GM12878 (cell line): Measurements from ENCODE around the gene LIN7A. TPM values are rescaled to one million over a fixed set of nuclear protein-coding genes. Genes with fewer than 3 reads are reported as not detected.

Experiments
- ATAC-seq: fragments of 200-7000 bp; cut with Tn5 transposase; 3 replicates; pipeline ENCODE4 v1.9.1; 2020; ENCODE audit warnings: mild to moderate bottlenecking, moderate library complexity
- BruUV-seq: library from RNA; stranded (reverse); fragments of 400-500 nt; replicated peaks from 2 replicates; lab custom pipeline; 2021; lab: Mats Ljungman, UMichigan
- CTCF ChIA-PET: fragments of 300-600 bp; sonication (Branson Sonifier 250); formaldehyde crosslinking; extraction: SDS; loops from one replicate; lab custom pipeline; 2021; ENCODE audit warnings: inconsistent platforms; lab: Yijun Ruan, JAX
- POLR2A ChIA-PET: fragments of 350-600 bp; formaldehyde crosslinking; extraction: SDS; loops from one replicate; lab custom pipeline; 2021; ENCODE audit warnings: inconsistent platforms; lab: Charles Lee
- RAD21 ChIA-PET: fragments of 300-600 bp; sonication (Branson Sonifier 250); formaldehyde crosslinking; loops from one replicate; lab custom pipeline; 2023; ENCODE audit warnings: antibody characterized with exemption; ENCODE audit not compliant: unreplicated experiment; lab: Charles Lee
- SMC1A ChIA-PET: fragments of 300-600 bp; sonication (Branson Sonifier 250); formaldehyde crosslinking; loops from one replicate; lab custom pipeline; 2023; ENCODE audit not compliant: unreplicated experiment, uncharacterized antibody; lab: Charles Lee
- DNase-seq: peaks from one replicate; pipeline ENCODE4 v3.0.0-alpha.2; 2011; ENCODE audit warnings: low read depth, low spot score
- FAIRE-seq: peaks from 3 replicates; lab custom pipeline; 2011; peaks lifted over from hg19 to GRCh38; lab: Jason Lieb, UNC
- H2AFZ ChIP-seq: 2 replicates; pipeline ENCODE4 v1.6.0; 2011; ENCODE audit warnings: low read depth, low read length, control low read depth; ENCODE audit not compliant: control insufficient read depth
- H3K27ac ChIP-seq: 2 replicates; pipeline ENCODE4 v1.5.1; 2011; ENCODE audit warnings: control low read depth; ENCODE audit not compliant: control insufficient read depth, insufficient read depth
- H3K27me3 ChIP-seq, 2 experiments: replicated peaks in 1 of 2; 2 replicates each; pipeline versions ENCODE4 v1.6.0 to v1.6.1; 2011; ENCODE audit warnings: low read length in 1 of 2; ENCODE audit not compliant: control insufficient read depth in 2 of 2, insufficient read depth in 2 of 2
- H3K36me3 ChIP-seq, 2 experiments: 2 replicates each; pipeline ENCODE4 v1.5.1; 2011; ENCODE audit warnings: low read length in 1 of 2; ENCODE audit not compliant: control insufficient read depth in 2 of 2, insufficient read depth in 2 of 2
- H3K4me1 ChIP-seq: 2 replicates; pipeline ENCODE4 v1.6.1; 2011; ENCODE audit warnings: mild to moderate bottlenecking, low read length, moderate library complexity, mixed read lengths; ENCODE audit not compliant: control insufficient read depth, insufficient read depth
- H3K4me2 ChIP-seq: 2 replicates; pipeline ENCODE4 v1.6.0; 2011; ENCODE audit warnings: control low read depth; ENCODE audit not compliant: control insufficient read depth, insufficient read depth
- H3K4me3 ChIP-seq: fragments of 200-600 bp; sonication (generic); 2 replicates; pipeline ENCODE4 v1.5.1; 2016
- H3K79me2 ChIP-seq: 2 replicates; pipeline ENCODE4 v1.6.0; 2011; ENCODE audit warnings: low read length; ENCODE audit not compliant: control insufficient read depth, insufficient read depth
- H3K9ac ChIP-seq: 2 replicates; pipeline ENCODE4 v1.8.0; 2011; ENCODE audit warnings: low read length, control low read depth, mixed read lengths; ENCODE audit not compliant: control insufficient read depth, insufficient read depth
- H3K9me3 ChIP-seq: replicated peaks from 3 replicates; pipeline ENCODE4 v1.5.1; 2011; ENCODE audit warnings: mild to moderate bottlenecking, low read length; ENCODE audit not compliant: control insufficient read depth, insufficient read depth
- H4K20me1 ChIP-seq: 2 replicates; pipeline ENCODE4 v1.6.0; 2011; ENCODE audit not compliant: control insufficient read depth, insufficient read depth
- BCL11A ChIP-seq: IDR thresholded peaks from 2 replicates; pipeline ENCODE4 v1.6.1; 2011; ENCODE audit warnings: low read depth, low read length
- FOXM1 ChIP-seq: IDR thresholded peaks from 2 replicates; pipeline ENCODE4 v1.6.1; 2012; ENCODE audit warnings: low read depth, mild to moderate bottlenecking, inconsistent platforms, low read length, moderate library complexity
- KDM1A ChIP-seq: fragments of 200-600 bp; sonication (generic); IDR thresholded peaks from 2 replicates; pipeline ENCODE4 v1.6.1; 2016; ENCODE audit warnings: borderline replicate concordance
- MYC ChIP-seq: IDR thresholded peaks from 2 replicates; pipeline ENCODE4 v1.6.1; 2011; ENCODE audit warnings: mild to moderate bottlenecking, low read length, moderate library complexity, inconsistent platforms; ENCODE audit not compliant: insufficient read depth, insufficient replicate concordance, insufficient read length, severe bottlenecking
- NR2C1 ChIP-seq: fragments of 450-650 bp; IDR thresholded peaks from 2 replicates; pipeline ENCODE4 v1.6.1; 2017; ENCODE audit warnings: antibody characterized with exemption, mild to moderate bottlenecking, moderate library complexity
- SIX5 ChIP-seq: IDR thresholded peaks from 2 replicates; pipeline ENCODE4 v1.6.1; 2011; ENCODE audit warnings: mild to moderate bottlenecking, low read depth, low read length, moderate library complexity; ENCODE audit not compliant: severe bottlenecking
- SUZ12 ChIP-seq: fragments of 200-600 bp; sonication (generic); IDR thresholded peaks from one replicate; pipeline ENCODE4 v1.6.1; 2018; ENCODE audit warnings: antibody characterized with exemption, mild to moderate bottlenecking; ENCODE audit not compliant: unreplicated experiment
- TCF7 ChIP-seq: IDR thresholded peaks from 2 replicates; pipeline ENCODE4 v1.6.1; 2014; ENCODE audit warnings: antibody characterized with exemption, borderline replicate concordance
- WGBS: methylation state at CpG from one replicate; pipeline ENCODE4 v1.1.6; 2016; ENCODE audit warnings: low lambda C conversion rate; ENCODE audit not compliant: insufficient replicate concordance, insufficient coverage; ENCODE audit errors: missing lambda C conversion rate; 5-methylcytosine and 5-hydroxymethylcytosine counted together
- in situ Hi-C: fragments of 300-500 bp; cut with MboI; formaldehyde crosslinking; loops from 9 replicates; pipeline ENCODE4 v1.14.3; 2018; ENCODE audit warnings: mixed read lengths
- intact Hi-C: fragments of 100-400 bp; cut with micrococcal nuclease; formaldehyde crosslinking; loops from one replicate; pipeline ENCODE4 v1.14.2; 2022; ENCODE audit not compliant: unreplicated experiment
- polyA plus RNA-seq, 11 experiments: library from polyadenylated mRNA; depleted of rRNA in 4 of 11; unstranded in 6 of 11; stranded (reverse) in 5 of 11; fragments of >200 nt; fragmentation: Nextera tagmentation in 4 of 11; fragmentation: Illumina TruSeq in 1 of 11; extraction: Ambion mirVana in 4 of 11; extraction: Trizol in 1 of 11; gene quantifications; 1 replicate in 1 of 11; 2 replicates in 10 of 11; pipeline versions ENCODE4 v1.2.1 to v1.2.3, GENCODE V29; 2011 to 2016; ENCODE audit warnings: inconsistent platforms in 2 of 11, missing spikeins in 2 of 11, low read depth in 1 of 11
- total RNA-seq, 4 experiments: library from RNA; depleted of rRNA in 3 of 4; stranded (reverse); fragments of >200 nt in 3 of 4; fragmentation: Illumina TruSeq in 1 of 4; extraction: Trizol in 1 of 4; gene quantifications; 2 replicates each; pipeline versions ENCODE4 v1.2.1 to v1.2.3, GENCODE V29; 2013 to 2021
- TF ChIP-seq, protein P1 (sequence below): IDR thresholded peaks from 2 replicates; pipeline ENCODE4 v1.6.1; 2011; ENCODE audit warnings: borderline replicate concordance, low read depth, mild to moderate bottlenecking, moderate library complexity, low read length; ENCODE audit not compliant: insufficient read depth, poor library complexity, severe bottlenecking
- TF ChIP-seq, protein P2 (sequence below): IDR thresholded peaks from 2 replicates; pipeline ENCODE4 v1.6.1; 2012; ENCODE audit warnings: low read depth, low read length, improper control_type of control experiment
- TF ChIP-seq, protein P3 (sequence below): fragments of 450-650 bp; IDR thresholded peaks from 2 replicates; pipeline ENCODE4 v1.6.1; 2017; ENCODE audit warnings: low read depth, mild to moderate bottlenecking, moderate library complexity
- TF ChIP-seq, protein P4 (sequence below): fragments of 450-650 bp; IDR thresholded peaks from 2 replicates; pipeline ENCODE4 v1.6.1; 2017; ENCODE audit warnings: borderline replicate concordance

The LIN7A gene
- total and polyA plus RNA-seq, 10 of the 15 experiments (the other 5 are each of a cell fraction or from before 2014, with no cell fraction given), result 0.04 to 0.93 (median 0.35) TPM; not detected in 1

DNA sequence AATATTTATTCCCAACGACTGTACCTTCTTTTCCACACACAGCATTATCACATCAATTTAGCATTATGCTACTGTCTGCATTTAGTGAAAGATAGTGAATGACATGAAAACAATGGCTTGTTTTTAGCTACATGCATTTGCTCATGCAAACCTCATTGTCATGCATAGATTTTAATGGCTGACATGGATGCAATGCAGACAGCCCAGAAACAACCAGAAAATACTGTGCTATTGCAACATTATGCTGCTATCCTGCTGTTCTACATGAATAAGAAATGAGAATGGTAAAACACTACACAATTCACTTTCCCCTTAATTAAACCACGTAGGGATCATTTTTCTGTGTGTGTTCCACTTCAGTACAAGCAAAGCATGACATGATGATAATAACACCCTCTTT is 90.8 kb downstream of the LIN7A start:
- in situ Hi-C loops, result no loop called here
- no peaks in the 10 kb centered on the region for H3K27me3 ChIP-seq
- 64% methylated on average over 2 of the region's 2 CpGs for WGBS
- H3K4me3 ChIP-seq, result no peak overlapping the region
- no peak overlapping the region for H2AFZ ChIP-seq
- no peak for TF ChIP-seq TCF7
- TF ChIP-seq, all 136 proteins: peak for 0
- intact Hi-C loops, result no loop called here
- FAIRE-seq, result no peak
- DNase-seq, result no peak
- ChIA-PET RAD21 (no interaction called here), POLR2A (no interaction called here), SMC1A (interaction anchor here (0.6 kb wide), 1 partner anchor 79 kb away, joined by 3 read pairs; no protein-coding TSS in a partner anchor), CTCF (interaction anchor here (1.0 to 1.2 kb wide), 3 partner anchors 7 to 167 kb away, joined by 3 to 5 read pairs (median 3); no protein-coding TSS in a partner anchor)
- ATAC-seq, result no peak
- Histone ChIP-seq H3K4me2 (no peak overlapping the region), H3K4me1 (no peaks in the 10 kb centered on the region), H3K79me2 (no peaks in the 10 kb centered on the region), H3K9me3 (no peaks in the 10 kb centered on the region), H4K20me1 (no peaks in the 10 kb centered on the region), H3K36me3 (no peaks in the 10 kb centered on the region), H3K27ac (no peak overlapping the region), H3K9ac (no peak overlapping the region)
- no TSS peak for BruUV-seq

DNA sequence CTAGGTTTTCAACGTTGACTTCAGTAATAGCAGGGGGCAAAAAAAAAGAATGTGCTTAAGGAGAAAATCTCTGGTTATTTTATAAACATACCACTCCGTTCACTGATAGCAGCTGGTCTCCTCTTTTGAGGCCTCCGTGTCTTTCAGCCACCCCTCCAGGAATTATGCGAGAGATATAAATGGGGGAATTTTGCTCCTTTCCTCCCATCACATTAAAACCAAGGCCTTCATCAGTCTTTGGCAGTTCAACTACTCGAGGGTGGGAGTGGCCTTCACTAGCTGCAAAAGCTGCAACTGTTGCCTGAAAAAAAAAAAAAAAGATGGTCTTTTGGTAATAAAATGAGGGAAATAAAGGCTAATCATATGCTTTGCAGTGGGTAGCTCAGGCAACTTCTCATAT is 92.1 kb downstream of the LIN7A start:
- 53% methylated on average over 5 of the region's 5 CpGs for WGBS
- SMC1A ChIA-PET, result interaction anchor here (0.6 to 1.3 kb wide), 6 partner anchors 13 to 101 kb away, joined by 3 to 6 read pairs (median 3); no protein-coding TSS in a partner anchor
- ATAC-seq, result no peak

More for the DNA sequence above, 92.1 kb downstream of the LIN7A start:
- intact Hi-C loops (no loop called here), in situ Hi-C loops (no loop called here)
- CTCF ChIA-PET, result interaction anchor here (0.6 to 1.4 kb wide), 4 partner anchors 8 to 710 kb away, joined by 3 to 5 read pairs (median 3); no protein-coding TSS in a partner anchor
- H3K27ac ChIP-seq, result no peak overlapping the region
- no peak overlapping the region for H3K9ac ChIP-seq
- H4K20me1 ChIP-seq, result no peaks in the 10 kb centered on the region
- no peak overlapping the region for H3K4me3 ChIP-seq
- BruUV-seq, result no TSS peak
- H3K4me2 ChIP-seq, result no peak overlapping the region
- no peak for FAIRE-seq
- RAD21 ChIA-PET, result no interaction called here
- no peaks in the 10 kb centered on the region for H3K4me1 ChIP-seq
- POLR2A ChIA-PET, result interaction anchor here (0.7 kb wide), 1 partner anchor 36 kb away, joined by 6 read pairs; no protein-coding TSS in a partner anchor
- no peaks in the 10 kb centered on the region for H3K79me2 ChIP-seq
- no peak for TF ChIP-seq SIX5
- no peak for TF ChIP-seq FOXM1
- no peak for TF ChIP-seq NR2C1
- TF ChIP-seq, protein P1, sequence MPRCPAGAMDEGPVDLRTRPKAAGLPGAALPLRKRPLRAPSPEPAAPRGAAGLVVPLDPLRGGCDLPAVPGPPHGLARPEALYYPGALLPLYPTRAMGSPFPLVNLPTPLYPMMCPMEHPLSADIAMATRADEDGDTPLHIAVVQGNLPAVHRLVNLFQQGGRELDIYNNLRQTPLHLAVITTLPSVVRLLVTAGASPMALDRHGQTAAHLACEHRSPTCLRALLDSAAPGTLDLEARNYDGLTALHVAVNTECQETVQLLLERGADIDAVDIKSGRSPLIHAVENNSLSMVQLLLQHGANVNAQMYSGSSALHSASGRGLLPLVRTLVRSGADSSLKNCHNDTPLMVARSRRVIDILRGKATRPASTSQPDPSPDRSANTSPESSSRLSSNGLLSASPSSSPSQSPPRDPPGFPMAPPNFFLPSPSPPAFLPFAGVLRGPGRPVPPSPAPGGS, result no peak
- no peak for TF ChIP-seq BCL11A
- TF ChIP-seq, protein P2, sequence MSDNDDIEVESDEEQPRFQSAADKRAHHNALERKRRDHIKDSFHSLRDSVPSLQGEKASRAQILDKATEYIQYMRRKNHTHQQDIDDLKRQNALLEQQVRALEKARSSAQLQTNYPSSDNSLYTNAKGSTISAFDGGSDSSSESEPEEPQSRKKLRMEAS, result no peak
- TF ChIP-seq, protein P3, sequence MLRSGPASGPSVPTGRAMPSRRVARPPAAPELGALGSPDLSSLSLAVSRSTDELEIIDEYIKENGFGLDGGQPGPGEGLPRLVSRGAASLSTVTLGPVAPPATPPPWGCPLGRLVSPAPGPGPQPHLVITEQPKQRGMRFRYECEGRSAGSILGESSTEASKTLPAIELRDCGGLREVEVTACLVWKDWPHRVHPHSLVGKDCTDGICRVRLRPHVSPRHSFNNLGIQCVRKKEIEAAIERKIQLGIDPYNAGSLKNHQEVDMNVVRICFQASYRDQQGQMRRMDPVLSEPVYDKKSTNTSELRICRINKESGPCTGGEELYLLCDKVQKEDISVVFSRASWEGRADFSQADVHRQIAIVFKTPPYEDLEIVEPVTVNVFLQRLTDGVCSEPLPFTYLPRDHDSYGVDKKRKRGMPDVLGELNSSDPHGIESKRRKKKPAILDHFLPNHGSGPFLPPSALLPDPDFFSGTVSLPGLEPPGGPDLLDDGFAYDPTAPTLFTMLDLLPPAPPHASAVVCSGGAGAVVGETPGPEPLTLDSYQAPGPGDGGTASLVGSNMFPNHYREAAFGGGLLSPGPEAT, result no peak
- TF ChIP-seq MYC, result no peak
- TF ChIP-seq SUZ12, result no peak
- TF ChIP-seq KDM1A, result no peak
- TF ChIP-seq, protein P4, sequence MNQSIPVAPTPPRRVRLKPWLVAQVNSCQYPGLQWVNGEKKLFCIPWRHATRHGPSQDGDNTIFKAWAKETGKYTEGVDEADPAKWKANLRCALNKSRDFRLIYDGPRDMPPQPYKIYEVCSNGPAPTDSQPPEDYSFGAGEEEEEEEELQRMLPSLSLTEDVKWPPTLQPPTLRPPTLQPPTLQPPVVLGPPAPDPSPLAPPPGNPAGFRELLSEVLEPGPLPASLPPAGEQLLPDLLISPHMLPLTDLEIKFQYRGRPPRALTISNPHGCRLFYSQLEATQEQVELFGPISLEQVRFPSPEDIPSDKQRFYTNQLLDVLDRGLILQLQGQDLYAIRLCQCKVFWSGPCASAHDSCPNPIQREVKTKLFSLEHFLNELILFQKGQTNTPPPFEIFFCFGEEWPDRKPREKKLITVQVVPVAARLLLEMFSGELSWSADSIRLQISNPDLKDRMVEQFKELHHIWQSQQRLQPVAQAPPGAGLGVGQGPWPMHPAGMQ, result no peak
- no peak for DNase-seq
- H3K9me3 ChIP-seq, result no peaks in the 10 kb centered on the region
- H2AFZ ChIP-seq, result no peak overlapping the region
- H3K36me3 ChIP-seq, result no peaks in the 10 kb centered on the region
- no peaks in the 10 kb centered on the region for H3K27me3 ChIP-seq
